Spleen (tissue), 11 donors: ENCODE results near the gene TOX3. TPM values are rescaled to one million over a fixed set of nuclear protein-coding genes. Genes with fewer than 3 reads are reported as not detected.

Experiments used
- DNase-seq: peaks from one replicate; pipeline ENCODE4 v3.0.0-alpha.2; 2020
- H3K27ac ChIP-seq, 8 donors: fragments of 200-600 bp; sonication (generic) in 7 of 8; 1 replicate in 4 of 8; 2 replicates in 4 of 8; pipeline versions ENCODE4 v1.5.0 to v1.8.0; 2016 to 2021; ENCODE audit warnings: inconsistent platforms in 4 of 8, mild to moderate bottlenecking in 4 of 8, moderate library complexity in 1 of 8
- H3K27me3 ChIP-seq, 7 donors: fragments of 200-600 bp; sonication (generic) in 6 of 7; replicated peaks in 1 of 7; 1 replicate in 4 of 7; 2 replicates in 3 of 7; pipeline versions ENCODE4 v1.5.0 to v1.8.0; 2016 to 2021; ENCODE audit warnings: inconsistent platforms in 3 of 7, mild to moderate bottlenecking in 1 of 7
- H3K36me3 ChIP-seq, 6 donors: fragments of 200-600 bp; sonication (generic) in 5 of 6; 1 replicate in 4 of 6; 2 replicates in 2 of 6; pipeline versions ENCODE4 v1.5.0 to v1.8.0; 2016 to 2021; ENCODE audit warnings: inconsistent platforms in 2 of 6
- H3K4me1 ChIP-seq, 6 donors: fragments of 200-600 bp; sonication (generic) in 5 of 6; 1 replicate in 3 of 6; 2 replicates in 3 of 6; pipeline versions ENCODE4 v1.5.0 to v1.8.0; 2016 to 2021; ENCODE audit warnings: inconsistent platforms in 3 of 6
- H3K4me3 ChIP-seq, 8 donors: fragments of 200-600 bp; sonication (generic) in 7 of 8; 1 replicate in 4 of 8; 2 replicates in 4 of 8; pipeline versions ENCODE4 v1.5.0 to v1.8.0; 2016 to 2021; ENCODE audit warnings: inconsistent platforms in 4 of 8, mild to moderate bottlenecking in 4 of 8, moderate library complexity in 2 of 8
- H3K9me3 ChIP-seq, 8 donors: fragments of 200-600 bp; sonication (generic) in 7 of 8; 1 replicate in 4 of 8; 2 replicates in 4 of 8; pipeline versions ENCODE4 v1.5.0 to v1.8.0; 2016 to 2021; ENCODE audit warnings: inconsistent platforms in 4 of 8
- CTCF ChIP-seq, 11 experiments: fragments of 200-600 bp in 7 of 11; fragments of 450-650 bp in 4 of 11; sonication (generic) in 4 of 11; IDR thresholded peaks in 8 of 11; conservative IDR thresholded peaks in 3 of 11; 1 replicate in 7 of 11; 2 replicates in 4 of 11; pipeline versions ENCODE4 v1.4.0 to v1.8.0; 2016 to 2021; ENCODE audit warnings: antibody characterized with exemption in 11 of 11, inconsistent platforms in 4 of 11, mild to moderate bottlenecking in 1 of 11
- POLR2A ChIP-seq, 3 donors: fragments of 450-650 bp; IDR thresholded peaks; one replicate each; pipeline ENCODE4 v1.5.1; 2017; ENCODE audit warnings: antibody characterized with exemption in 3 of 3, mild to moderate bottlenecking in 1 of 3
- POLR2AphosphoS5 ChIP-seq, 3 donors: sonication (generic); formaldehyde crosslinking; IDR thresholded peaks; one replicate each; pipeline ENCODE4 v1.5.1; 2017; ENCODE audit warnings: antibody characterized with exemption in 3 of 3
- WGBS, 5 donors: extraction: QIAGEN DNeasy Blood & Tissue Kit in 3 of 5; methylation state at CpG; one replicate each; pipeline versions ENCODE4 v1.1.5 to v1.1.7; 2013 to 2018; 5-methylcytosine and 5-hydroxymethylcytosine counted together
- intact Hi-C: fragments of 100-400 bp; cut with DNase I; formaldehyde crosslinking; loops from one replicate; pipeline ENCODE4 v1.15.0; 2023; ENCODE audit warnings: low total_unique reads
- polyA plus RNA-seq, 3 donors: library from polyadenylated mRNA; stranded (reverse); fragments of 200-250 nt; gene quantifications; one replicate each; pipeline ENCODE4 v1.2.1, GENCODE V29; 2013
- total RNA-seq, 7 donors: library from RNA; depleted of rRNA in 3 of 7; stranded (reverse); fragments of >200 nt in 3 of 7; fragmentation: NEBNext Ultra II Directional in 4 of 7; extraction: Animal tissue kit (Norgen Biotek cat#: 25700) in 4 of 7; gene quantifications; one replicate each; pipeline versions ENCODE4 v1.1.0 to v1.2.1, GENCODE V29; 2016 to 2021
- donor health status: healthy with polysubstance abuse.
- donor health status: DM: no; HTN: no; CAD: no; lungs with moderate emphysema.
- donor health status: DM: no; HTN: no; CAD: no.
- donor health status: Bipolar disorder and iron deficiency.
- donor health status: healthy.
- donor health status: DM: no; HTN: no; CAD: no.
- donor health status: DM: yes; HTN: yes; CAD: no.

The TOX3 gene
- total and polyA plus RNA-seq, 10 donors, result 0.03 to 0.11 TPM; not detected in 8

- Histone ChIP-seq H3K27ac (no peak overlapping the region), H3K36me3 (no peaks in the 10 kb centered on the region), H3K4me1 (no peaks in the 10 kb centered on the region), H3K4me3 (no peak overlapping the region), H3K27me3 (no peaks in the 10 kb centered on the region), H3K9me3 (peaks cover 0 to 10% (median 0%) of the 10 kb centered on the region in 8 donors)
- 63 to 83% (median 69%) methylated on average over 1 of the region's 1 CpG for WGBS, 5 donors
- intact Hi-C loops, result no loop called here
- TF ChIP-seq CTCF (IDR thresholded peaks at IDR 0.05 in 8 of 11, conservative IDR thresholded peaks at IDR 0.05 in 3 of 11) (no peak), POLR2AphosphoS5 (IDR thresholded peaks at IDR 0.05) (no peak), POLR2A (IDR thresholded peaks at IDR 0.05) (no peak)
- no peak for DNase-seq
These were observed 93.3 kb downstream of the TOX3 start for GRCh38 chr16:52453644-52454043.

DNA sequence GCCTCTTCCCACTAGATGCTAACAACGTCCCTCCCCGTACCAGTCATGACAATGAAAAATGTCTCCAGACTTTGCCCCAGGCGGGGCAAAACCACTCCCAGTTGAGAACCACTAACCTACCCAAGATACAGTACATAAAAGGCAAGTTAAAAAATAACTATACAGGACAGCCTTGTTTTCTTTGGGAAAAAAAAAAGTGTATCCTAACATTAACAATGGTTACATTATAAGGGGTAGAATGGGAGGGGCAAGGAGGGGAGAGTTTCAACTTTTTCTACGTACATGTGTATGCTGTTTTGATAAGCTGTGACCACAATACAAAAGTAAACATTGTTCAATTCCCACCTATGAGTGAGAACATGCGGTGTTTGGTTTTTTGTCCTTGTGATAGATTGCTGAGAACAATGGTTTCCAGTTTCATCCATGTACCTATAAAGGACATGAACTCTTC lies 94.9 kb downstream of the TOX3 start:
- Histone ChIP-seq H3K4me1 (no peaks in the 10 kb centered on the region), H3K9me3 (peaks cover 0 to 10% (median 0%) of the 10 kb centered on the region in 8 donors), H3K36me3 (no peaks in the 10 kb centered on the region), H3K27ac (no peak overlapping the region), H3K27me3 (no peaks in the 10 kb centered on the region), H3K4me3 (no peak overlapping the region)
- WGBS, 5 donors, result 73 to 83% (median 76%) methylated on average over 5 of the region's 5 CpGs
- no peak for DNase-seq
- intact Hi-C loops, result no loop called here
- TF ChIP-seq POLR2A (IDR thresholded peaks at IDR 0.05), result no peak
- TF ChIP-seq POLR2AphosphoS5 (IDR thresholded peaks at IDR 0.05), result no peak
- no peak for TF ChIP-seq CTCF (IDR thresholded peaks at IDR 0.05 in 8 of 11, conservative IDR thresholded peaks at IDR 0.05 in 3 of 11)

GRCh38 chr16:52450916-52451315 lies 96.0 kb downstream of the TOX3 start:
- DNase-seq, result no peak
- Histone ChIP-seq H3K4me3 (no peak overlapping the region), H3K9me3 (peaks cover 0 to 10% (median 0%) of the 10 kb centered on the region in 8 donors), H3K27ac (no peak overlapping the region), H3K27me3 (no peaks in the 10 kb centered on the region), H3K4me1 (no peaks in the 10 kb centered on the region), H3K36me3 (no peaks in the 10 kb centered on the region)
- no peak for TF ChIP-seq POLR2AphosphoS5 (IDR thresholded peaks at IDR 0.05)
- WGBS, 5 donors, result 80 to 91% (median 86%) methylated on average over 6 of the region's 6 CpGs
- intact Hi-C loops, result no loop called here

DNA sequence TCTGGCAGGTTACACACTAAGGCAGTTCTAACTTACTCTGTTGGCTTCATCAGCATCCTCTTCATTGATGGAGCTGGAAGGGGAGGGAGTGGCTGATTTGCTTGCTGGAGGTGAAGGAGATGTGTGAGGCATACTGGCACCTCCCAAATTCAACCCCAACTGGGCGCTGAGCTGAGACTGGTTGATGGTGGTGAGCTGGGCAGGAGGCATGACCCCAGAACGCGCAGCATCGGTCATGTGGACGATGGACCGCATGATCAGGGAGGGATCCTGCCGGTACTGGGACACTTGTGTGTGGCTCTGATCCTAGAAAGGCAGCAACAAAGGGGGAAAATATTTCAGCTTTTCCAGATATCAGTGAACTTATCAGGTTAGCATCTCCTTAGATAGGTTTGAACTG lies 96.7 kb downstream of the TOX3 start:
- no peaks in the 10 kb centered on the region for H3K36me3 ChIP-seq
- H3K27ac ChIP-seq, result no peak overlapping the region
- intact Hi-C loops, result no loop called here
- 85 to 96% (median 90%) methylated on average over 7 of the region's 7 CpGs for WGBS, 5 donors
- peaks cover 0 to 10% (median 0%) of the 10 kb centered on the region in 8 donors for H3K9me3 ChIP-seq
- H3K4me3 ChIP-seq, result no peak overlapping the region
- H3K27me3 ChIP-seq, result no peaks in the 10 kb centered on the region
- no peak for DNase-seq
- TF ChIP-seq POLR2AphosphoS5 (IDR thresholded peaks at IDR 0.05) (no peak), CTCF (IDR thresholded peaks at IDR 0.05 in 8 of 11, conservative IDR thresholded peaks at IDR 0.05 in 3 of 11) (no peak), POLR2A (IDR thresholded peaks at IDR 0.05) (no peak)
- no peaks in the 10 kb centered on the region for H3K4me1 ChIP-seq

DNA sequence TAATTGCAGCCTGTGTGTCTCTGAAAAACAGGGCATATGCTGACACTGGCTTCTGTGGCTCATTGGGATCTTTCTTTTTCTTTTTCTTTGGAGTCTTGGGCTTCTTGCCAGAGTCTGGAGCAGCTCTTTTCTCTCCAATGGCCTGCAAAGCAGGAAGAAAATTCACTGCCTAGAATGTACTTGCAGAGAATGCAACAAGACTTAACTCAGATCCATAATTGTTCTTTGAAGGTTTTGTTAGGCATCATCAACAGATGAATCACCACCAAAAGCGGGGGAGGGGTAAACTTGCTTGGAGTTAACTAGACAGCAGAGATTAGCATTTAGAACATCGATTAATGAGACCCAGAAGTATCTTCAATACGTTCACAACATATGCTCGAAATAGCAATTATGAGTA lies 100.9 kb downstream of the TOX3 start:
- TF ChIP-seq POLR2A (IDR thresholded peaks at IDR 0.05) (no peak), POLR2AphosphoS5 (IDR thresholded peaks at IDR 0.05) (no peak), CTCF (IDR thresholded peaks at IDR 0.05 in 8 of 11, conservative IDR thresholded peaks at IDR 0.05 in 3 of 11) (no peak)
- H3K9me3 ChIP-seq, result peaks cover 0 to 2% (median 0%) of the 10 kb centered on the region in 8 donors
- H3K4me3 ChIP-seq, result no peak overlapping the region
- 63 to 80% (median 68%) methylated on average over 4 of the region's 4 CpGs for WGBS, 5 donors
- H3K27me3 ChIP-seq, result no peaks in the 10 kb centered on the region
- no peak overlapping the region for H3K27ac ChIP-seq
- no peak for DNase-seq
- H3K4me1 ChIP-seq, result no peaks in the 10 kb centered on the region
- intact Hi-C loops, result no loop called here
- no peaks in the 10 kb centered on the region for H3K36me3 ChIP-seq
